ENCODE measurements around the gene EREG.
"Not testable (repeated sequence)": the region's sequence is repeated elsewhere in the genome, so short reads cannot be mapped to it uniquely, and the experiment has no call there.

The EREG gene

DNA sequence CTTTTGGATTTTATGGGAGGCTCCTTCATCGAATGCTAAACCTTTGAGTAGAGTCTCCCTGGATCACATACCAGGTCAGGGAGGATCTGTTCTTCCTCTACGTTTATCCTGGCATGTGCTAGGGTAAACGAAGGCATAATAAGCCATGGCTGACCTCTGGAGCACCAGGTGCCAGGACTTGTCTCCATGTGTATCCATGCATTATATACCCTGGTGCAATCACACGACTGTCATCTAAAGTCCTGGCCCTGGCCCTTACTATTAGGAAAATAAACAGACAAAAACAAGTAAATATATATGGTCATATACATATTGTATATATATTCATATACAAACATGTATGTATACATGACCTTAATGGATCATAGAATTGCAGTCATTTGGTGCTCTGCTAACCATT, 21.2 kb downstream of the EREG start:
- in situ Hi-C loops (cut with MboI; ENCODE audit: low sequenced_read_pairs): no loop called here

- in situ Hi-C loops (cut with MboI; ENCODE audit: low sequenced_read_pairs): no loop called here
Observed at GRCh38 chr4:74387790-74388189, 22.8 kb downstream of the EREG start.

DNA sequence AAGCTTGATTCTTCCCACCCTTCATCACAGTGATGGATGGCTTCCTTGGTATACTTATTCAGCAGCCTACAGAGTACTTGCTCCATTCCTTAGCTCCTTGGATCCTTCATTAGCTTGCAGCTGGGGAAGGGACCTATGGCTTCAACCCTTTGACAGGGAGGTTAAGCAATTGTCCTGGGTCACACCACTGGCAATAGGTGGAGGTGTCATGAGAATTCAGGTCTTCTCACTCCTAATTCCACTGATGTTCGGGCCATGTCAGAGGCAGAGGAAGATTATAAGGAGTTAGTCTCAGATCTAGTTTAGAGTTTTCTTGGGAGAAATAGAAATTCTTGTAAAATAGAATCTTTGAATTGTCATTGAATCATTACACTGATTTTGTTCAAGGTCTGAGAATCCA, 24.5 kb downstream of the EREG start:
- in situ Hi-C loops (cut with MboI; ENCODE audit: low sequenced_read_pairs): no loop called here

DNA sequence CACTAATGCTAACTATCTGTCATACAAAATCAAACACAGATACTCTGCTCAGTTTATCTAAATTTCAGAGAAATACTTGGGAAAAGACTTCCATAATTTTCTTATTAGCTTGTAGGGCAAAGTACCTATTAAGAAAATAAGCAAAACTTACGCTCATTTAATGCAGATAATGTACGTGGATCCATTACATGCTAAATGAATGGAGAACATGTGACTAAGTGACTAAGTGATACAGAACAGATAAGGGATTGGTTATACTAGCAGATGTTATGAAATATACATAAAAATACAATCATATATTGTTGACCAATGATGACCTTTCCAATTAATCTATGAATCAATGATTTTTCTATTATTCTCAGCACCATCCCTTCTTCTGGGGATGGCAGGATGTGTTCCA, 25.7 kb downstream of the EREG start:
- in situ Hi-C loops (cut with MboI; ENCODE audit: low sequenced_read_pairs): no loop called here

GRCh38 chr4:74391346-74391745, 26.4 kb downstream of the EREG start:
- in situ Hi-C loops (cut with MboI; ENCODE audit: low sequenced_read_pairs): no loop called here

DNA sequence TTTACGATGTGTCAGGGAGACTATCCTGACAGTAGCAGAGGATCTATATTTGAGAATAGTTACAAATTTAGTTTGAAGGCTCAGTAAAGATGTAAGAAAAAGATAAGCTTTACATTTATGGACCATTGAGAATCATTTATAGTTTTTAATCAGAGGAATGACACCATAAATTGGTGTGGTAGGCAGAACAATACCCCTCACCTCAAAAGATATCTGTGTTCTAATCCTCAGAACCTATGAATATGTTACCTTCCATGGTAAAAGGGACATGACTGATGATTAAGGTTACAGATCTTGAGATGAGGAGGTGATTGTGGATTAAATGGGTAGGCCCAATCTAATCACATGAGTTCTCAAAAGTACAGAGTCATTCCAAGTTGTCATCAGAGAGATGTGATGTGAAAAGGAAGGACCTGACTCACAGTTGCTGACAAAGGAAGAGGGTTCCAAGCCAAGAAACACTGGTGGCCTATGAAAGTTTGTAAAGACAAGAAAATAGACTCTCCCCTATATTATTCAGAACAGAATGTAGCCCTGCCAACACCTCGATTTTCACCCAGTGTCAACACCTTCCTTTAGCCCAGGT, 27.0 kb downstream of the EREG start:
- in situ Hi-C loops (cut with MboI; ENCODE audit: low sequenced_read_pairs): no loop called here

GRCh38 chr4:74394476-74395136, 29.7 kb downstream of the EREG start:
- in situ Hi-C loops (cut with MboI; ENCODE audit: low sequenced_read_pairs): no loop called here

GRCh38 chr4:74395633-74396032, 30.7 kb downstream of the EREG start:
- in situ Hi-C loops (cut with MboI; ENCODE audit: low sequenced_read_pairs): no loop called here

DNA sequence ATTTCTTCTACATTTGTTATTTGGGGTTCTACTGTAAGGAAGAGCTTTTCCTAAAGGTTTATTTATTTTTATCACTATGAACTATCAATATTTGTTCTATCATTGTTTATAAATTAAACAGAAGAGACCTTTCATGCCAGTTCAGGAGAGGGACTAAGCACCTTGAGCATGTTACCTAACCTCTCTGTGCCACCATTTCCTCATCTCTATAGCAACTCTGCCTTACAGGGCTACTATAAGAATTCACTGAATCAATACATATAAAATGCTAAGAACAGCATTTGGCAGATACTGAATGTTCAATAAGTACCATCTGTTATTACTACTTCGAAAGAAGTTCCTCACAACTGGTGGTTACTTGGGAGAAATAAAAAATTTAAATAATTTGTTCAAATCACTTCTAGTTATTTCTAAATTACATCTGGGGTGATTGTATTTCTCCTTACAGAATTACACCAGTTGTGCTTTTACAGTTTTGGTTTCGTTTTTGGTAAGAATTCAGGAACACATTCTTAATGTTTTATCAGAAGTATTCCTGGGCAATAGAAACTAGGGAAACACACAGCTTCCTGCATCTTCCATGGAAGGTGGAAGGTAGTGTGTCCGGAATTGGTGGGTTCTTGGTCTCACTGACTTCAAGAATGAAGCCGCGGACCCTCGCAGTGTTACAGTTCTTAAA, 32.9 kb downstream of the EREG start:
- in situ Hi-C loops (cut with MboI; ENCODE audit: low sequenced_read_pairs): no loop called here

DNA sequence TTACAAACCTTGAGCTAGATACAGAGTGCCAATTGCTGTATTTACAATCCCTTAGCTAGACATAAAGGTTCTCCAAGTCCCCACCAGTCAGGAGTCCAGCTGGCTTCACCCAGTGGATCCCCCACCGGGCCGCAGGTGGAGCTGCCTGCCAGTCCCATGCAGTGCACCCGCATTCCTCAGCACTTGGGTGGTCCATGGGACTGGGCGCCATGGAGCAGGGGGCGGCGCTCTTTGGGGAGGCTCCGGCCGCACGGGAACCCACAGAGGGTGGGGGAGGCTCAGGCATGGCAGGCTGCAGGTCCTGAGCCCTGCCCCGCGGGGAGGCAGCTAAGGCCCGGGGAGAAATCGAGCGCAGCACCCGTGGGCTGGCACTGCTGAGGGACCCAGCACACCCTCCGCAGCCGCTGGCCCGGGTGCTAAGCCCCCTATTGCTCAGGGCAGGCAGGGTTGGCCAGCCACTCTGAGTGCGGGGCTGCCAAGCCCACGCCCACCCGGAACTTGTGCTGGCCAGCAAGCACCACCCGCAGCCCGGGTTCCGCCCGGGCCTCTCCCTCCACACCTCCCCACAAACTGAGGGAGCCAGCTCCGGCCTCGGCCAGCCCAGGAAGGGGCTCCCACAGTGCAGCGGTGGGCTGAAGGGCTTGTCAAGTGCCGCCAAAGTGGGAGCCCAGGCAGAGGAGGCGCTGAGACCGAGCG, 34.1 kb downstream of the EREG start:
- in situ Hi-C loops (cut with MboI; ENCODE audit: low sequenced_read_pairs): not testable (repeated sequence)

DNA sequence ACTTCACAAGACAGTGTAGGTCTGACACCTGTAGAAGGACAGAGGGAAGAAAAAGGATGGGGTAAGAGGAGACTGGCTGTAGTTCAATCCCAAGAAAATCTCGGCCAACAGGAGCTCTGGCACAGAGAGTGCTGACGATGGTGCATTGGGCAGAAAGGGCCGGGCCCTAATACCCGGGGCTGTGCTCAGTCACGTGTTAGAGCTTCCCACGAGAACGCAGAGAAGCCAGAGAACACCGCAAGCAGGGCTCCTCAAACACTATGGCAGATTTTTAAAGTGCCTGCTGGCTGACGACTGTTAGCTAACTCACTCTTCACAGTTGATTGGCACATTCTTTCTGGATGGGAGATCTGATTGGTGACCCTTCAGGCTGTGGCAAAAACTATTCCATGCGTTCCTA, 35.5 kb downstream of the EREG start:
- in situ Hi-C loops (cut with MboI; ENCODE audit: low sequenced_read_pairs): no loop called here

GRCh38 chr4:74402692-74403456, 37.9 kb downstream of the EREG start:
- in situ Hi-C loops (cut with MboI; ENCODE audit: low sequenced_read_pairs): no loop called here

GRCh38 chr4:74407891-74408290, 42.9 kb downstream of the EREG start:
- in situ Hi-C loops (cut with MboI; ENCODE audit: low sequenced_read_pairs): no loop called here

DNA sequence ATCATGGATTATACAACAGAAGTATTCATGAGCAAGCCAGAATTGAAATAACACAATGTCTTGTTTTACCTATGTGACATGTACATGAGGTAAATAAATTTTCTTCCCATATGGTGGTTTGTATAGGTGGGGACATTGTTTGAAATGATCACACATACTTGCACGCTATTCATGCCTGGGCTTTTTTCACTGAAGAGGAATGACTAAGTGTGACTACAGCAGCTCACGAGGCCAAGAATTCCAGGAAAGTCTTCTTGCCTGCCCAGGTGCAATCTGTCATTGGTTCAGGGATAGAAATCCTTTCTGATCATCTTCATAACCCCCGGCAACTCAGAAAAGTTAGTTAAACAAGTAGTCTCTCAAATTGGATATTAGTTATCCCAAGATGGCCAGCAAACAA, 43.7 kb downstream of the EREG start:
- in situ Hi-C loops (cut with MboI; ENCODE audit: low sequenced_read_pairs): no loop called here

DNA sequence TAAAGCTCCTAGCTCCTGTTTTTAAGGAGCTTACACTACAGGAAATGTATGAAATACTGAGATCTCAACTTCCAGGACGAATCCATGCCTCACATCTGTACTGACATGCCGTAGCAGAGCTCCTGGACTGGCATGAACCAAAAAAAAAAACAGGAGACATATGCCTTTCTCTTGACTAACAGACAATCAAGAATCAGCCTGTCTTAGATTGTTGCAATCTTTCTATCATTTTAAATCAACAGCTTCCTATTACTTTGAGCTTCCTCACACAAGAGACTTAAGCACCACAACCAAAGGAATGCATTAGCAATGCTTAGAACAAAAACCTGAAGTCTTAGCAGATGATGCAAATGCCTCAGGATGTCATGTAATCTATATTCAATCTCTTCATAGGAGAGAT, 45.3 kb downstream of the EREG start:
- in situ Hi-C loops (cut with MboI; ENCODE audit: low sequenced_read_pairs): no loop called here

GRCh38 chr4:74412225-74412624, 47.3 kb downstream of the EREG start:
- in situ Hi-C loops (cut with MboI; ENCODE audit: low sequenced_read_pairs): no loop called here

GRCh38 chr4:74413265-74413664, 48.3 kb downstream of the EREG start:
- in situ Hi-C loops (cut with MboI; ENCODE audit: low sequenced_read_pairs): no loop called here

DNA sequence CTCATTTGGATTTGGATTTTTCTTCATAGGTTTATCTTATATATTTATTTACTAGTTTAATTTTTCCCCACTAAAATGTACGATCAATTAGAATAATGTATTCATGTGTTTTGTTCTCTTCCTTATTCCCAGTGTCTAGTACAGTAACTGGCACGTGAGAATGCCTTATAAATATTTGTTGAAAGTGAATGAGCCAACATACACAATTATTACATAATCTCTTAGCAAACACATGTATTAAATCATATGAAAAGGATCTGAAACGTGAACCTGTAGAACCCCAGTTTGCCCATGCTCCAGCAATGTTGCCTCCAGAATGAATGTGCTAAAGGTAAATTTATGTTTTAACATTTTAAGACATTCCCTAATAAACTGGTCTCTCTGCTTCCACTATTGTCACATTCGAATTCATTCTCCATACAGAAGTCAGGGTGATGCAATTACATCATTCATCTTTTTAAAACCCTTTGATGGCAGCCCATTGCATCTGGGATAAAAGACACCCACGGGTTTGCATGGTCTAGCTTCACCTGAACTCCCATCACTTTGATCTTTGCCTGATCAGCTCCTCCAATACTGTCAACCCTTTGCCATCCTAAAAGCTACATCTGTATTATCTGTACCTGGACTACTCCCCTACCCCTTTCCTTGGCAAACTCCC, 49.3 kb downstream of the EREG start:
- in situ Hi-C loops (cut with MboI; ENCODE audit: low sequenced_read_pairs): no loop called here

DNA sequence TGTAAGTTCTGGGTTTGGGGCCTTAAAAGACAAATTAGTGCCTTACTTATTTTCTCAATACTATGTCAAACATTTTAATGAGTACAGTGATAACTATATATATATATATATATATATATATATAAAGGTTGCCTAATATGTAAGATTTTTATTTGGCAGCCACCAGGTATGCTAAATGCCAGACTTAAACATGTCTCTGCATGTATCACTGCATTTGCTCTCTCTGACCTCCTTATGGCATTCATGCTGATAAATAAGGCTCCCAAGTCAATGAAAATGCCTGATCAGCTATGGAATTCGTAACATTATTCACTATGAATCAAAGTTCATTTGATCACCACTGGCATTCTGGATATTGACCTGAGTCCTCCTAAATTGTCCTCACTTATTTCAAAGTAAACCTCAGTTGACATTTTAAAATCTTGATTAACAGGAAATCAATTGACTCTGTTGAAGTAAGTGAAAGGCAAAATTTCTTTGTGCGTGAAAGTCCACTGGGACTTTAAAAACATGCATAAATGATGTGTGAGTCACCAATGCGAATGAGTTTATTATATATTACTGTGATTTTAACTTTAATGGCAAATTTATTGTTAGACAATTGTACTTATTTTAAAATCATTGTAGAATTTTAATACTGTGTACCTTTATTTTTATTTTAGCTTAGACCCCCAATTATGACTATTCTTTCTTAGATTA, 50.8 kb downstream of the EREG start:
- in situ Hi-C loops (cut with MboI; ENCODE audit: low sequenced_read_pairs): no loop called here

DNA sequence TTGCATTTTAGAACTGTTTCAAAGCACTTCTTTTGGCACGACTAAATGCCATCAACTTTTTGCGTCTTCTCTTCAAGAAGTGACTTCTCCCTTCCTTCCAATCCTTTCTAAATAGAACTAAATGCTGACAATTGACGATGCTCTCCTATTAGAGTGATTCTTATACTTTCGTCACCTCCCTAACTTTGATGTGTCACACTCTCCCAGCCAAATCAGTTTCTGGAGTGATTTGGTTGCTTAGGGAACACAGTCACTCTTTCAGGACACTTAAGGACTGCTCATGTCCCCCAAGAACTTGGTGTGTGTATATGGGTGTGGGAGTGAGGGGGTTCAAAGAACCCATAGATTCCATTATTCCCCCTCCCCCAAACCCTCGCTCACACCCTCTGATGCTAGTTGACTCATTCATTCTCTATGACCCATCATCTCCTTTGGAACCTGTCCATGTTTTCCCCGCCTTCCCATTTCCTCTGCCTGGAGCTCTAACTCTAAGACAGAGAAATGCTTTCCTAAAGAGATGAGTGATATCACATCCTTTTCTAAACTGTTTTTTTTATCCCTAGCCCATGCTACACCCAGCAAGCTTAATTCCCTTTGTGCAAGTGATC, 53.2 kb downstream of the EREG start:
- in situ Hi-C loops (cut with MboI; ENCODE audit: low sequenced_read_pairs): no loop called here
